ENCODE data around the gene GPC1.

Gene GPC1

GRCh38 chr2:240498171-240498957 is 62.9 kb downstream of the GPC1 start:
- no peaks in the 10 kb centered on the region for H3K36me3 ChIP-seq (ENCODE audit: insufficient read depth, low read length)
- no peaks in the 10 kb centered on the region for H3K4me1 ChIP-seq (ENCODE audit: insufficient read depth, low read length)

DNA sequence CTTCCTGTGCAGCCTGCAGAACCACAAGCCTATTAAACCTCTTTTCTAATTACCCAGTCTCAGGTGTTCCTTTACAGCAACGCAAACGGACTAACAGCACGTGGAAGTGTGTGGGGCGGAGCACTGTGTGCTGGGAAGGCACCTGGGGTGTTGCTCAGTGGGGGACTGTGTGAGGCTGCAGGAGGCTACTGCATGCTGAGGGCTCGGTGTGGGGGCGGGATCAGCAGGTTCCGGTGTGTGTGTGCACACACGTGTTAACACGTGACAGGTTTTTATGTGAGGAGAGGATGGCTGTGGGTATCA is 63.4 kb downstream of the GPC1 start:
- no peaks in the 10 kb centered on the region for H3K4me1 ChIP-seq (ENCODE audit: insufficient read depth, low read length)
- no peaks in the 10 kb centered on the region for H3K9me3 ChIP-seq (ENCODE audit: low read length)
- no peak overlapping the region for H3K4me3 ChIP-seq (ENCODE audit: low read depth in 1 of 2, low read length in 2 of 2)
- H3K27me3 ChIP-seq (ENCODE audit: control insufficient read depth in 1 of 2, insufficient read depth in 2 of 2, low read length in 2 of 2) = no peaks in the 10 kb centered on the region
- H3K36me3 ChIP-seq (ENCODE audit: insufficient read depth, low read length) = no peaks in the 10 kb centered on the region
- no peak overlapping the region for H3K9ac ChIP-seq (ENCODE audit: low read length)
- H3K27ac ChIP-seq (ENCODE audit: low read depth, low read length) = no peak overlapping the region

More at GRCh38 chr2:240498171-240498957, 62.9 kb downstream of the GPC1 start:
- Histone ChIP-seq H3K9me3 (ENCODE audit: low read length) (no peaks in the 10 kb centered on the region), H3K4me3 (ENCODE audit: low read depth in 1 of 2, low read length in 2 of 2) (no peak overlapping the region), H3K27me3 (ENCODE audit: control insufficient read depth in 1 of 2, insufficient read depth in 2 of 2, low read length in 2 of 2) (no peaks in the 10 kb centered on the region), H3K27ac (ENCODE audit: low read depth, low read length) (no peak overlapping the region), H3K9ac (ENCODE audit: low read length) (no peak overlapping the region)

DNA sequence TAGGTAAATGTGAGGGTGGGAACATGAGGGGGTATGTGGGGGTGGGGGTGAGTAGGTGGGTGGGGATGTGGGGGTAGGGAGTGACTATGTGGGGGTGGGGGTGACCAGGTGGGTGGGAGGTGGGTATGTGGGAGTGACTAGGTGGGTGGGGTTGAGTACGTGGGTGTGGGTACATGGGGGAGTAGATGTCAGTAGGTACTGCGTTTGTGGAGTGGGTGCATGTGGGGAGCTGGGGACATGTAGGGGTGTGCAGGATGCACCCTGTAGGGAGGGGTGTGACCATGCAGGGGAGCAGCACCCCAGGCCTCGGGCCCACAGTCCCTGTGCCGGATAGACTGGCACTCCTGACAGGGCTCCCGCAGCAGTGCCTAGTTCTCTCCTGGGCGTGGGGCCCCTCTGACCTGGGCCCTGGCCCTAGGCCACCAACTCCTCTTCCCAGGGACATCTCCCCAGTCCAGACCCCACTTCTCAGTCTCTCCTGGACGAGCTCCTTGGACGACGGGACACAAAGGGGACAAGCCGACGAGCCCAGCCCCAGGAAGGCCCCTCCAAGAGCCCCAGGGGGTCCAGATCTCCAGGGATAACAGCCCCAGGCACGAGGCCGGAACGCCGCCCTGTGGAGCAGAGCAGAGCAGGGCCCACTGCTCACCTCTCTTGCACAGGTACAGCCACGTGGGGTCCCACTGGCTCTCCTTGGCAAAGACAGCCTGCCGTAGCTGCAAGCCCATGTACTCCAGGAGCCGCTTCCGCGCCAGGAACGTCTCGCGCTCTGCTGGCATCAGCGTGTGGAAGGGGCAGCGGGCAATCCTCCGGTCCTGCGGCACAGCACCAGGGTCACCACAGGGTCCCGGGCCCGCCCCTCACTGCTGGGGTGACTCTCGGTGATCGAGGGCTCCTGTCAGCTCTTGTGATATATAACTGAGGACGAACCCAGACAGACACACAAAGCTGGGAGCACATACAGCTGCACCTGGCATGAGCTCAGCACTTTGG is 64.1 kb downstream of the GPC1 start:
- no peaks in the 10 kb centered on the region for H3K4me1 ChIP-seq (ENCODE audit: insufficient read depth, low read length)
- H3K36me3 ChIP-seq (ENCODE audit: insufficient read depth, low read length) = no peaks in the 10 kb centered on the region
- no peaks in the 10 kb centered on the region for H3K9me3 ChIP-seq (ENCODE audit: low read length)
- H3K9ac ChIP-seq (ENCODE audit: low read length) = no peak overlapping the region
- no peak overlapping the region for H3K4me3 ChIP-seq (ENCODE audit: low read depth in 1 of 2, low read length in 2 of 2)
- H3K27ac ChIP-seq (ENCODE audit: low read depth, low read length) = no peak overlapping the region
- H3K27me3 ChIP-seq (ENCODE audit: control insufficient read depth in 1 of 2, insufficient read depth in 2 of 2, low read length in 2 of 2) = no peaks in the 10 kb centered on the region

- Histone ChIP-seq H3K4me1 (ENCODE audit: insufficient read depth, low read length) (no peaks in the 10 kb centered on the region), H3K27me3 (ENCODE audit: control insufficient read depth in 1 of 2, insufficient read depth in 2 of 2, low read length in 2 of 2) (no peaks in the 10 kb centered on the region), H3K4me3 (ENCODE audit: low read depth in 1 of 2, low read length in 2 of 2) (no peak overlapping the region), H3K9me3 (ENCODE audit: low read length) (no peaks in the 10 kb centered on the region), H3K36me3 (ENCODE audit: insufficient read depth, low read length) (no peaks in the 10 kb centered on the region), H3K9ac (ENCODE audit: low read length) (no peak overlapping the region), H3K27ac (ENCODE audit: low read depth, low read length) (no peak overlapping the region)
Measured at GRCh38 chr2:240500561-240501423, 65.3 kb downstream of the GPC1 start.

GRCh38 chr2:240501531-240501991 is 66.1 kb downstream of the GPC1 start:
- Histone ChIP-seq H3K4me1 (ENCODE audit: insufficient read depth, low read length) (no peaks in the 10 kb centered on the region), H3K9me3 (ENCODE audit: low read length) (no peaks in the 10 kb centered on the region), H3K27ac (ENCODE audit: low read depth, low read length) (no peak overlapping the region), H3K27me3 (ENCODE audit: control insufficient read depth in 1 of 2, insufficient read depth in 2 of 2, low read length in 2 of 2) (no peaks in the 10 kb centered on the region), H3K36me3 (ENCODE audit: insufficient read depth, low read length) (no peaks in the 10 kb centered on the region), H3K4me3 (ENCODE audit: low read depth in 1 of 2, low read length in 2 of 2) (no peak overlapping the region), H3K9ac (ENCODE audit: low read length) (no peak overlapping the region)

DNA sequence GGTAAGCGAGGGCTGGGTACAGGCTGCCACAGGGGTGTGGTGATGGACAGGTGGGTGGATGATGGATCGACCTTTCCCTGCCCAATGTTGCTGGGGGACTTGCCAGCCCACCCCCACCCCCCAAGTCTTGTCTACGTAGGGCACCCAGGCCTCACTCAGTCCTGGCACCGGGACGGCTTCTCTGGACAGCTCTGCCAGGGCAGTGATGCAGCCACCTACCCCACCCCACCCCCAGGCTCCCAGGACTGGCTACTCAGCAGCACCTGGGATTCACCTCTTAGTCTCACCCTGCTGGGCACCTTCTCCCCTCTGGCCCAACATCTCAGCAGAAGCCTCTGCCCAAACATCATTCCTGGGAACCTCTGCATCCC is 66.6 kb downstream of the GPC1 start:
- H3K4me3 ChIP-seq (ENCODE audit: low read depth in 1 of 2, low read length in 2 of 2) = no peak overlapping the region
- H3K27ac ChIP-seq (ENCODE audit: low read depth, low read length) = no peak overlapping the region
- no peaks in the 10 kb centered on the region for H3K9me3 ChIP-seq (ENCODE audit: low read length)
- H3K27me3 ChIP-seq (ENCODE audit: control insufficient read depth in 1 of 2, insufficient read depth in 2 of 2, low read length in 2 of 2) = no peaks in the 10 kb centered on the region
- no peaks in the 10 kb centered on the region for H3K4me1 ChIP-seq (ENCODE audit: insufficient read depth, low read length)
- H3K9ac ChIP-seq (ENCODE audit: low read length) = no peak overlapping the region
- H3K36me3 ChIP-seq (ENCODE audit: insufficient read depth, low read length) = no peaks in the 10 kb centered on the region

- Histone ChIP-seq H3K27ac (ENCODE audit: low read depth, low read length) (no peak overlapping the region), H3K9ac (ENCODE audit: low read length) (no peak overlapping the region), H3K27me3 (ENCODE audit: control insufficient read depth in 1 of 2, insufficient read depth in 2 of 2, low read length in 2 of 2) (no peaks in the 10 kb centered on the region), H3K4me1 (ENCODE audit: insufficient read depth, low read length) (no peaks in the 10 kb centered on the region), H3K4me3 (ENCODE audit: low read depth in 1 of 2, low read length in 2 of 2) (no peak overlapping the region), H3K36me3 (ENCODE audit: insufficient read depth, low read length) (no peaks in the 10 kb centered on the region), H3K9me3 (ENCODE audit: low read length) (no peaks in the 10 kb centered on the region)
Measured at GRCh38 chr2:240502430-240503121, 67.1 kb downstream of the GPC1 start.

- no peaks in the 10 kb centered on the region for H3K4me1 ChIP-seq (ENCODE audit: insufficient read depth, low read length)
- no peaks in the 10 kb centered on the region for H3K9me3 ChIP-seq (ENCODE audit: low read length)
- no peaks in the 10 kb centered on the region for H3K36me3 ChIP-seq (ENCODE audit: insufficient read depth, low read length)
- H3K9ac ChIP-seq (ENCODE audit: low read length) = no peak overlapping the region
- H3K4me3 ChIP-seq (ENCODE audit: low read depth in 1 of 2, low read length in 2 of 2) = no peak overlapping the region
- H3K27ac ChIP-seq (ENCODE audit: low read depth, low read length) = no peak overlapping the region
- H3K27me3 ChIP-seq (ENCODE audit: control insufficient read depth in 1 of 2, insufficient read depth in 2 of 2, low read length in 2 of 2) = no peaks in the 10 kb centered on the region
Measured at GRCh38 chr2:240503375-240503774, 67.9 kb downstream of the GPC1 start.

DNA sequence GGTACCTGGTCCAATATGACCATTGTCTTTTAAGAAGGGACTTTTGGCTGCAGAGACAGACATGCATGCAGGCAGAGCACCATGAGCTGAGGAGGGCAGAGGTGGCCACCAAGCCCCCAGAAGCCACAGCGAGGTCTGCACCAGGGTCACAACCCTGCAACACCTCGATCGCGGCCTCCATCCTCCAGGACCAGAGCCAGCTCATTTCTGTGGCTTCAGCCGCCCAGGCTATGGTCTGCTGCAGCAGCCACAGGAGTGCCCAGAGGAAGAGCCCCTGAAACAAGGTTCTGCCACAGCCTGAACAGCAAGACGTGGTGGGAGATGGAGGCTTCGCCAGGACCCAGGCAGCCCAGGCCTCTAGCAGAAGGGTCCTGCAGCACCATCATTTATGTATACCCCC is 68.4 kb downstream of the GPC1 start:
- Histone ChIP-seq H3K9ac (ENCODE audit: low read length) (no peak overlapping the region), H3K9me3 (ENCODE audit: low read length) (no peaks in the 10 kb centered on the region), H3K27ac (ENCODE audit: low read depth, low read length) (no peak overlapping the region), H3K27me3 (ENCODE audit: control insufficient read depth in 1 of 2, insufficient read depth in 2 of 2, low read length in 2 of 2) (no peaks in the 10 kb centered on the region), H3K4me1 (ENCODE audit: insufficient read depth, low read length) (no peaks in the 10 kb centered on the region), H3K36me3 (ENCODE audit: insufficient read depth, low read length) (no peaks in the 10 kb centered on the region), H3K4me3 (ENCODE audit: low read depth in 1 of 2, low read length in 2 of 2) (no peak overlapping the region)

DNA sequence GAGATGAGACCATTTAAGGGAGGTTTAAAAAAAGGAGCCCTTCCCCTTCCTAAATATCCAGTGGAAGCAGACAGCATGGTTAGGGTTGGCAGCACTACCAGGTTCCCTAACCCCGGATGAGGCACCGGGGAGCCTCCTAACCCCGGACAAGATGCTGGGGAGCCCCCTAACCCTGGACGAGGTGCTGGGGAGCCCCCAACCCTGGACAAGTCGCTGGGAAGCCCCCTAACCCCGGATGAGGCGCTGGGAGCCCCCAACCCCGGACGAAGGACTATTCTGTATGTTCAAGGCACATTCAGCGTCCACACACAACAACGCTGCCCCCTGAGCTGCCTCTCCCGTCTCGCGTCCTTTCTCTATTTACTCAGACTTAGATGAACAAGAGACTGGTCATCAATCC is 70.4 kb downstream of the GPC1 start:
- H3K4me1 ChIP-seq (ENCODE audit: insufficient read depth, low read length) = no peaks in the 10 kb centered on the region
- H3K27me3 ChIP-seq (ENCODE audit: control insufficient read depth in 1 of 2, insufficient read depth in 2 of 2, low read length in 2 of 2) = no peaks in the 10 kb centered on the region
- H3K9ac ChIP-seq (ENCODE audit: low read length) = no peak overlapping the region
- no peaks in the 10 kb centered on the region for H3K36me3 ChIP-seq (ENCODE audit: insufficient read depth, low read length)
- H3K27ac ChIP-seq (ENCODE audit: low read depth, low read length) = no peak overlapping the region
- H3K9me3 ChIP-seq (ENCODE audit: low read length) = no peaks in the 10 kb centered on the region
- no peak overlapping the region for H3K4me3 ChIP-seq (ENCODE audit: low read depth in 1 of 2, low read length in 2 of 2)

All from muscle layer of colon (tissue), 2 donors.